K562 (cell line): ENCODE results near the gene MRPS31.

ENCODE experiments used
- CCNT2 ChIP-seq: IDR thresholded peaks from 2 replicates; pipeline ENCODE4 v1.6.1; 2011; ENCODE audit warnings: borderline replicate concordance, low read depth, mild to moderate bottlenecking, moderate library complexity, mixed read lengths, low read length; ENCODE audit not compliant: insufficient read length; ENCODE audit errors: extremely low read depth
- EWSR1 ChIP-seq: fragments of 450-650 bp; IDR thresholded peaks from 2 replicates; pipeline ENCODE4 v1.6.1; 2018; ENCODE audit warnings: borderline replicate concordance, mild to moderate bottlenecking, low read depth, moderate library complexity; ENCODE audit not compliant: partially characterized antibody
- FOXK1 ChIP-seq: sonication (generic); formaldehyde crosslinking; IDR thresholded peaks from 2 replicates; pipeline ENCODE4 v1.8.0; 2022; ENCODE audit warnings: missing genetic modification reagents, mild to moderate bottlenecking, borderline replicate concordance
- HDAC8 ChIP-seq: fragments of 450-650 bp; IDR thresholded peaks from 2 replicates; pipeline ENCODE4 v1.6.1; 2016; ENCODE audit warnings: mild to moderate bottlenecking, missing genetic modification characterization, moderate library complexity, missing compliant biosample characterization
- MYC ChIP-seq, 2 experiments: fragments of 250-450 bp in 1 of 2; sonication (Bioruptor Pico) in 1 of 2; IDR thresholded peaks; 2 replicates each; pipeline versions ENCODE4 v1.5.1 to v1.6.1; 2012 to 2021; ENCODE audit warnings: low read depth in 2 of 2, borderline replicate concordance in 1 of 2, improper control_type of control experiment in 1 of 2, low read length in 1 of 2, mild to moderate bottlenecking in 1 of 2, moderate library complexity in 1 of 2
- POLR2A ChIP-seq: fragments of 450-650 bp; conservative IDR thresholded peaks from 2 replicates; pipeline ENCODE4 v1.6.1; 2016
- SMAD2 ChIP-seq: fragments of 150-350 bp; IDR thresholded peaks from 2 replicates; pipeline ENCODE4 v1.6.1; 2014; ENCODE audit warnings: low read depth, mild to moderate bottlenecking, low read length
- TARDBP ChIP-seq: fragments of 450-650 bp; IDR thresholded peaks from 2 replicates; pipeline ENCODE4 v1.6.1; 2016
- TCF7L2 ChIP-seq: fragments of 150-350 bp; IDR thresholded peaks from 2 replicates; pipeline ENCODE4 v1.6.1; 2016; ENCODE audit warnings: low read depth, mild to moderate bottlenecking, low read length, moderate library complexity
- TFAM ChIP-seq: fragments of 250-450 bp; sonication (Bioruptor Pico); conservative IDR thresholded peaks from 2 replicates; pipeline ENCODE4 v1.5.0; 2021; ENCODE audit warnings: mild to moderate bottlenecking, moderate library complexity
- ZNF24 ChIP-seq: fragments of 450-650 bp; IDR thresholded peaks from 2 replicates; pipeline ENCODE4 v1.6.1; 2016
- TF ChIP-seq, protein P1 (sequence below): sonication (generic); formaldehyde crosslinking; IDR thresholded peaks from 2 replicates; pipeline ENCODE4 v1.8.0; 2023; ENCODE audit warnings: mild to moderate bottlenecking, missing genetic modification reagents
- TF ChIP-seq, protein P2 (sequence below): fragments of 450-650 bp; IDR thresholded peaks from 2 replicates; pipeline ENCODE4 v1.7.1; 2018; ENCODE audit warnings: mild to moderate bottlenecking, low read depth; ENCODE audit not compliant: partially characterized antibody
- TF ChIP-seq, protein P3 (sequence below): fragments of 450-650 bp; IDR thresholded peaks from 2 replicates; pipeline ENCODE4 v1.6.1; 2016; ENCODE audit warnings: borderline replicate concordance

DNA sequence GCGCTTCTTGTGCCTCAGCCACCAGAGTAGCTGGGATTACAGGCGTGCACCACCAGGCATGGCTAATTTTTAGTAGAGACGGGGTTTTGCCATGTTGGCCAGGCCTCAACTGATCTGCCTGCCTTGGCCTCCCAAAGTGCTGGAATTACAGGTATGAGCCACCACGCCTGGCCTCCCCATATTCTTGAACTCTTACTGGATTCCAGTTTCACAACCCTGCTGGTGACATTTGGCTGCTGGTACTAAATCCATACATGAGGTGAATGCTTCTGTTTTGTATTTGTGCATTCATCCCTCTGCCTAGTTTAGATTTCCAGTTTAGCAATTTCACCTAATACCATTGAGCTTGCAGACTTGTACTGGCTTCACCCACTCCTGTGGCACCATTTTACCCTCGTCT, 32.3 kb upstream of the MRPS31 start:
- TF ChIP-seq FOXK1 (CRISPR knock-in tag) (no peak), EWSR1 (no peak), SMAD2 (no peak), TARDBP (no peak), POLR2A (no peak), TFAM (no peak), TCF7L2 (no peak), ZNF24 (no peak), MYC (IDR thresholded peaks at IDR 0.05; ENCODE audit: low read depth, low read length) (no peak), MYC (CRISPR knock-in tag; IDR thresholded peaks at IDR 0.05; ENCODE audit: borderline replicate concordance, low read depth) (no peak), CCNT2 (no peak), HDAC8 (no peak)
- TF ChIP-seq, protein P1, sequence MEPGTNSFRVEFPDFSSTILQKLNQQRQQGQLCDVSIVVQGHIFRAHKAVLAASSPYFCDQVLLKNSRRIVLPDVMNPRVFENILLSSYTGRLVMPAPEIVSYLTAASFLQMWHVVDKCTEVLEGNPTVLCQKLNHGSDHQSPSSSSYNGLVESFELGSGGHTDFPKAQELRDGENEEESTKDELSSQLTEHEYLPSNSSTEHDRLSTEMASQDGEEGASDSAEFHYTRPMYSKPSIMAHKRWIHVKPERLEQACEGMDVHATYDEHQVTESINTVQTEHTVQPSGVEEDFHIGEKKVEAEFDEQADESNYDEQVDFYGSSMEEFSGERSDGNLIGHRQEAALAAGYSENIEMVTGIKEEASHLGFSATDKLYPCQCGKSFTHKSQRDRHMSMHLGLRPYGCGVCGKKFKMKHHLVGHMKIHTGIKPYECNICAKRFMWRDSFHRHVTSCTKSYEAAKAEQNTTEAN (CRISPR knock-in tag) = no peak
- TF ChIP-seq, protein P2, sequence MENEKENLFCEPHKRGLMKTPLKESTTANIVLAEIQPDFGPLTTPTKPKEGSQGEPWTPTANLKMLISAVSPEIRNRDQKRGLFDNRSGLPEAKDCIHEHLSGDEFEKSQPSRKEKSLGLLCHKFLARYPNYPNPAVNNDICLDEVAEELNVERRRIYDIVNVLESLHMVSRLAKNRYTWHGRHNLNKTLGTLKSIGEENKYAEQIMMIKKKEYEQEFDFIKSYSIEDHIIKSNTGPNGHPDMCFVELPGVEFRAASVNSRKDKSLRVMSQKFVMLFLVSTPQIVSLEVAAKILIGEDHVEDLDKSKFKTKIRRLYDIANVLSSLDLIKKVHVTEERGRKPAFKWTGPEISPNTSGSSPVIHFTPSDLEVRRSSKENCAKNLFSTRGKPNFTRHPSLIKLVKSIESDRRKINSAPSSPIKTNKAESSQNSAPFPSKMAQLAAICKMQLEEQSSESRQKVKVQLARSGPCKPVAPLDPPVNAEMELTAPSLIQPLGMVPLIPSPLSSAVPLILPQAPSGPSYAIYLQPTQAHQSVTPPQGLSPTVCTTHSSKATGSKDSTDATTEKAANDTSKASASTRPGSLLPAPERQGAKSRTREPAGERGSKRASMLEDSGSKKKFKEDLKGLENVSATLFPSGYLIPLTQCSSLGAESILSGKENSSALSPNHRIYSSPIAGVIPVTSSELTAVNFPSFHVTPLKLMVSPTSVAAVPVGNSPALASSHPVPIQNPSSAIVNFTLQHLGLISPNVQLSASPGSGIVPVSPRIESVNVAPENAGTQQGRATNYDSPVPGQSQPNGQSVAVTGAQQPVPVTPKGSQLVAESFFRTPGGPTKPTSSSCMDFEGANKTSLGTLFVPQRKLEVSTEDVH = no peak
- TF ChIP-seq, protein P3, sequence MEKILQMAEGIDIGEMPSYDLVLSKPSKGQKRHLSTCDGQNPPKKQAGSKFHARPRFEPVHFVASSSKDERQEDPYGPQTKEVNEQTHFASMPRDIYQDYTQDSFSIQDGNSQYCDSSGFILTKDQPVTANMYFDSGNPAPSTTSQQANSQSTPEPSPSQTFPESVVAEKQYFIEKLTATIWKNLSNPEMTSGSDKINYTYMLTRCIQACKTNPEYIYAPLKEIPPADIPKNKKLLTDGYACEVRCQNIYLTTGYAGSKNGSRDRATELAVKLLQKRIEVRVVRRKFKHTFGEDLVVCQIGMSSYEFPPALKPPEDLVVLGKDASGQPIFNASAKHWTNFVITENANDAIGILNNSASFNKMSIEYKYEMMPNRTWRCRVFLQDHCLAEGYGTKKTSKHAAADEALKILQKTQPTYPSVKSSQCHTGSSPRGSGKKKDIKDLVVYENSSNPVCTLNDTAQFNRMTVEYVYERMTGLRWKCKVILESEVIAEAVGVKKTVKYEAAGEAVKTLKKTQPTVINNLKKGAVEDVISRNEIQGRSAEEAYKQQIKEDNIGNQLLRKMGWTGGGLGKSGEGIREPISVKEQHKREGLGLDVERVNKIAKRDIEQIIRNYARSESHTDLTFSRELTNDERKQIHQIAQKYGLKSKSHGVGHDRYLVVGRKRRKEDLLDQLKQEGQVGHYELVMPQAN = no peak
